ENCODE results near the gene HOXC6. TPM values are rescaled to one million over a fixed set of nuclear protein-coding genes. Genes with fewer than 3 reads are reported as not detected.

HOXC6 gene
- total RNA-seq, 2 donors from 2014 or later, result not detected

- H3K27ac ChIP-seq, result no peak overlapping the region
- H3K4me1 ChIP-seq, result peaks cover 0 to 12% of the 10 kb centered on the region in 2 donors
- H3K27me3 ChIP-seq, result peaks cover 25 to 45% of the 10 kb centered on the region in 2 donors
- H3K9me3 ChIP-seq, result no peaks in the 10 kb centered on the region
- no peak overlapping the region for H3K4me3 ChIP-seq
- H3K36me3 ChIP-seq, result no peaks in the 10 kb centered on the region
- TF ChIP-seq CTCF (IDR thresholded peaks at IDR 0.05), result no peak
- DNase-seq (ENCODE audit: low spot score), result no peak
Measured at GRCh38 chr12:54024581-54025305, 3.5 kb upstream of the HOXC6 start.

DNA sequence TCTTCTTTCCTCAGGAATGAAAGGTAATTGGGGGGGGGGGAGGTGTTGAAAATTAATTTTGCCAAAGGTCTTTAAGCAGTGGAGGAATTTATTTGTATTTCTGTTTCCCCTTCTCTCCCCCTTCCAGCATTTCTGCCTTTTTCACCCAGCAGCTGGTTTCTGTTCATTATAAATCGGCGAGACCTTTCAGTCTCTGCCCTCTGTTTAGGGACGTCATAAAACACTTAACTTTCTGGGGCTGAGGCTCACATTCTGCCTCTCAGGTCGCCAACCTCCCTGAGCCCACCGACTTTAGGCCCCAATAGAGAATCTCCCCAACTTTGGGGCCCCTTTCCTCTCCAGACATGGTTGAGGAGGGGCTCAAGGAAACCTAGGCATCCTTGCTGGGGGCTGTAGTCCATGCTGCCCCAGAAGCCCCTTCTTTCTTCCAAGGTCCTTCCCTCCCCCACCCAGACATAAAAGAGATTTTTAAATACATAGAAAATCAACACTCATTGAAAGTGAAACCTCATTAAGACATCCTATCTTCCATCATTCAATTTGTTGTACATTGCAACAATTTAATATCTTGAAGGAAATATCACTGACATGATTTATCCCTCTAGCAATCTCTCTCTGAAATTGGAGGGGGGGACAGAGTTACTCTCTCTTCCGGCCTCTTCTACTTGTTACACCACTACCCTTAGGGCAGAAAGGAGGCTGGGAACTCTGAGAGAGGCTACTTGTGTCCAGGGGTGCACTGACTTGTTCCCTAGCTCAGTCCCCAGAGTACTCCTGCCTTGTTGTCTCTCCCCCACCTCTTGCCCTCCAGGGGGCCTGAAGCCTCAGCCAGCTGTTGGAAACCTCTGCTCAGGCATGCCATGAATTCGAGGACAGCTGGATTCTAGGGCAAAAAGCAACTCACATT is 2.5 kb upstream of the HOXC6 start:
- no peak overlapping the region for H3K4me3 ChIP-seq
- no peaks in the 10 kb centered on the region for H3K36me3 ChIP-seq
- peaks cover 0 to 11% of the 10 kb centered on the region in 2 donors for H3K4me1 ChIP-seq
- peaks cover 33 to 52% of the 10 kb centered on the region in 2 donors for H3K27me3 ChIP-seq
- no peak for TF ChIP-seq CTCF (IDR thresholded peaks at IDR 0.05)
- H3K27ac ChIP-seq, result no peak overlapping the region
- H3K9me3 ChIP-seq, result no peaks in the 10 kb centered on the region
- no peak for DNase-seq (ENCODE audit: low spot score)

GRCh38 chr12:54026640-54027441 is 1.4 kb upstream of the HOXC6 start:
- Histone ChIP-seq H3K27me3 (peaks cover 42 to 63% of the 10 kb centered on the region in 2 donors), H3K4me3 (no peak overlapping the region), H3K4me1 (peaks cover 0 to 18% of the 10 kb centered on the region in 2 donors), H3K36me3 (no peaks in the 10 kb centered on the region), H3K9me3 (no peaks in the 10 kb centered on the region), H3K27ac (no peak overlapping the region)
- no peak for TF ChIP-seq CTCF (IDR thresholded peaks at IDR 0.05)
- DNase-seq (ENCODE audit: low spot score), result no peak

DNA sequence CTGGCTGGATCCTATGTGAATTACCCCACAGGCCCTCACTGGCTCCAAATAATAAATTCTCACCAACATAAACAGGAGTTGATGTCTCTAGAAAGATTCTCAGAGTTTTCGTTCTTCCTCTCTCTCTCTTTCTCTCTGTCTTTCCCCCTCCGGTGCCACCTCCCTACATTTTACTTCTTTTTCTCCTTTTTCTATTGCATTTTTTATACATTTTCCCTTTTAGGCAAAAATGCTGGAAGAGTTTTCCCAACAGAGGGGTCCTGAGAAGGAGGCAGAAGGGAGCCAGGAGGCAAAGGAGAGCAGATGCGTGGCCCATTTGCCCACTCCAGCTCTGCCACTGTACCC is 826 bp upstream of the HOXC6 start:
- TF ChIP-seq CTCF (IDR thresholded peaks at IDR 0.05), result no peak
- peaks cover 47 to 69% of the 10 kb centered on the region in 2 donors for H3K27me3 ChIP-seq
- peaks cover 0 to 18% of the 10 kb centered on the region in 2 donors for H3K4me1 ChIP-seq
- DNase-seq (ENCODE audit: low spot score), result no peak
- peaks cover 0 to 1% of the 10 kb centered on the region in 2 donors for H3K9me3 ChIP-seq
- H3K4me3 ChIP-seq, result no peak overlapping the region
- H3K27ac ChIP-seq, result no peak overlapping the region
- H3K36me3 ChIP-seq, result no peaks in the 10 kb centered on the region

DNA sequence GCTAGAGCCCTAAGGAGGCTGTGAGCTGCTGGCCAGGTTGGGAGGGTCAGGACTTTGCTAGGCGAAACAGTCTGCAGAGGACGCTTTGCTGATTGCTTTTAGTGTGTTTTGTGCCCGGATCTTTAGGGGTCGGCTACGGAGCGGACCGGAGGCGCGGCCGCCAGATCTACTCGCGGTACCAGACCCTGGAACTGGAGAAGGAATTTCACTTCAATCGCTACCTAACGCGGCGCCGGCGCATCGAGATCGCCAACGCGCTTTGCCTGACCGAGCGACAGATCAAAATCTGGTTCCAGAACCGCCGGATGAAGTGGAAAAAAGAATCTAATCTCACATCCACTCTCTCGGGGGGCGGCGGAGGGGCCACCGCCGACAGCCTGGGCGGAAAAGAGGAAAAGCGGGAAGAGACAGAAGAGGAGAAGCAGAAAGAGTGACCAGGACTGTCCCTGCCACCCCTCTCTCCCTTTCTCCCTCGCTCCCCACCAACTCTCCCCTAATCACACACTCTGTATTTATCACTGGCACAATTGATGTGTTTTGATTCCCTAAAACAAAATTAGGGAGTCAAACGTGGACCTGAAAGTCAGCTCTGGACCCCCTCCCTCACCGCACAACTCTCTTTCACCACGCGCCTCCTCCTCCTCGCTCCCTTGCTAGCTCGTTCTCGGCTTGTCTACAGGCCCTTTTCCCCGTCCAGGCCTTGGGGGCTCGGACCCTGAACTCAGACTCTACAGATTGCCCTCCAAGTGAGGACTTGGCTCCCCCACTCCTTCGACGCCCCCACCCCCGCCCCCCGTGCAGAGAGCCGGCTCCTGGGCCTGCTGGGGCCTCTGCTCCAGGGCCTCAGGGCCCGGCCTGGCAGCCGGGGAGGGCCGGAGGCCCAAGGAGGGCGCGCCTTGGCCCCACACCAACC is 1.5 kb downstream of the HOXC6 start:
- H3K4me3 ChIP-seq, result no peak overlapping the region
- H3K36me3 ChIP-seq, result no peaks in the 10 kb centered on the region
- peaks cover 62 to 70% of the 10 kb centered on the region in 2 donors for H3K27me3 ChIP-seq
- peaks cover 0 to 6% of the 10 kb centered on the region in 2 donors for H3K9me3 ChIP-seq
- DNase-seq (ENCODE audit: low spot score), result no peak
- no peak for TF ChIP-seq CTCF (IDR thresholded peaks at IDR 0.05)
- peaks cover 0 to 34% of the 10 kb centered on the region in 2 donors for H3K4me1 ChIP-seq
- no peak overlapping the region for H3K27ac ChIP-seq
